ENCODE results near the gene SNTA1.
A peak's percentile ranks its signal among the peaks of the same experiment; 100 is the strongest.
"Not testable (repeated sequence)": the region's sequence is repeated elsewhere in the genome, so short reads cannot be mapped to it uniquely, and the experiment has no call there.

SNTA1 gene

DNA sequence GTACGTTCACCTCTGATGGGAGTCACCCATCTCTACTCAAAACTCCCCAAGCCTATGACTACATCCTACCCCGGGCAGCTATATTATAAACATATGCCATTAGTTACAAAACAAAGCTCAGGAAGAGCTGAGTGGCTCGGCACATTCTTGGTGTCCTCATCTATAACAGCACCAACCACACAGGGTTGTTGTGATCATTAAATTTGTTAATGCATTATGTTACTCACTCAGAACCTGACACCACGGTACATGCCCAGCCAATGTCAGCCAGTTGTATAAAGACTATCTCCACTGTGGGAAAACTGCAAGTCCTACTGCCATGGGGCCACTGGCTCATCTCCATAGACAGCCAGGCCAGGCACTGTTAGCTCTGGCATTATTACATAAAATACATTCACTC lies 50.0 kb downstream of the SNTA1 start:
- no peak for DNase-seq (ENCODE audit: low spot score)

DNA sequence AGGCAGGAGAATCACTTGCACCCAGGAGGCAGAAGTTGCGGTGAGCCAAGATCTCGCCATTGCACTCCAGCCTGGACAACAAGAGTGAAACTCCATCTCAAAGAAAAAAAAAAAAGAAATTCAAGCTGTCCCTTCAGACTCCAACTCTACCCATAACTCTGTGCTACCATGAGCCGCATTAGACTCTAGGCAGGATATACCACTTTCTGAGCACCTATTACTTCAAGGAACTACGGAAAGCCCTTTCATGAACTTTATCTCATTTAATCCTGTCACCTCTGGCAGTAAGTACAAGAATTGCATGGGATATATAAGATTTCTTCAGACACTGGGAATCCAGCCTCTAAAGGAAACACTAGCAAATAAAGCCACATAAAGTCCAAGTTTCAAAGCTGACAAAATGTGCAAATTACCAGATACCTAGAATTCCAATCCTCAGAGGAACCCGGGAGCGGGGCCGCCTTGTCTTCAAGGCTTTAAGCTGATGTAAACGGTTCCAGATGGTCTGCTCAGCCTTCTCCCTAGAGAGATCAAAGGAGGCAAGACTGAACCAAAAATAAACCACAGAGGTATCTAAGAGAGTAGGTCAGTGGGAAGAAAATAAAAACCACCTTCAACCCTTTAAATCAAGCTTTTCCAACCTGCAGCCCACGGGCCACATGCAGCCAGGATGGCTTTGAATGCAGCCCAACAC lies 51.7 kb downstream of the SNTA1 start:
- DNase-seq (ENCODE audit: low spot score): no peak

- not testable (repeated sequence) for DNase-seq (ENCODE audit: low spot score)
These were observed 54.2 kb downstream of the SNTA1 start for GRCh38 chr20:33389326-33389725.

DNA sequence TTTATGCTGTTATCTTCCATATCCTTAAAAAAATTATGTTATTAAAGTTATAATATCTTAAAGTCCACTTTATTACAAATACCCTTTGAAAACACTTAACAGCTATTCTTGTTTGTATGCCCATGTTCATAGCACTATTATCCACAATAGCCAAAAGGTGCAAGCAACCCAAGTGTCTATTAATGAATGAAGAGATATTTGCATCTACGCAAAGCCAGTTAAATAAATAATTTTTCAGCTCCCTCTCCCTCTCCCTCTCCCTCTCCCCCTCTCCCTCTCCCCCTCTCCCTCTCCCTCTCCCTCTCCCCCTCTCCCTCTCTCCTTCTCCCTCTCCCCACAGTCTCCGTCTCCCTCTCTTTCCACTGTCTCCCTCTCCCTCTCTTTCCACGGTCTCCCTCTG lies 55.3 kb downstream of the SNTA1 start:
- no peak for DNase-seq (ENCODE audit: low spot score)

- no peak for DNase-seq (ENCODE audit: low spot score)
These were observed 56.4 kb downstream of the SNTA1 start for GRCh38 chr20:33387177-33387576.

DNA sequence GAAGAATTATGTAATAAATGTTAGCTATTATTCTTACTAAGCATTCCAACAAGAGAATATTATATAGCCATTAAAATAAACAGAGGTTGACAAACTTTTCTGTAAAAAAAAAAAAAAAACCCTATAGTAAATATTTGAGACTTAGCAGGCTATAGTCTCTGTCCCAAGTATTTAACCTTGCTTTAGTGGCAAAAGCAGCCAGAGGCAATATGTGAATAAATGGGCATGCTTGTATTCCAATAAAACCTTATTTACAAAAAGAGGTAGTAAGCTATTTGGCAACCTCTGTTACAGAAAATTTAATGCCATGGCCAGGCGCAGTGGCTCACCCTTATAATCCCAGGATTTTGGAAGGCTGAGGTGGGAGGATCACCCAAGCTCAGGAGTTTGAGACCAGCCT lies 56.9 kb downstream of the SNTA1 start:
- no peak for DNase-seq (ENCODE audit: low spot score)

DNA sequence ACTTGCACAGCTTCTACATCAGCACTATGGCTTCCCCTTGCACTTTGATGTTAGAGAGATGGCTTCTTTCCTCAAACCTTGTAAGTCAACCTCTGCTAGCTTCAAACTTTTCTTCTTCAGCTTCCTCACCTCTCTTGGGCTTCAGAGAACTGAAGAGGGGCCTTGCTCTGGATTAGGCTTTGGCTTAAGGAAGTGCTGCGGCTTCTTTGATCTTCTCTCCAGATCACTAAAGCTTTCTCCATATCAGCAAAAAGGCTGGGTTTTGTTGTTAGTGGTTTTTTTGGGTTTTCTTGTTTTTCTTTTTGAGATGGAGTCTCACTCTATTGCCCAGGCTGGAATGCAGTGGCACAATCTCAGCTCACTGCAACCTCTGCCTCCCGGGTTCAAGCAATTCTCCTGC lies 66.2 kb downstream of the SNTA1 start:
- DNase-seq (ENCODE audit: low spot score): peak; percentile 18

- DNase-seq (ENCODE audit: low spot score): no peak
These were observed 69.6 kb downstream of the SNTA1 start for GRCh38 chr20:33373735-33374605.

DNA sequence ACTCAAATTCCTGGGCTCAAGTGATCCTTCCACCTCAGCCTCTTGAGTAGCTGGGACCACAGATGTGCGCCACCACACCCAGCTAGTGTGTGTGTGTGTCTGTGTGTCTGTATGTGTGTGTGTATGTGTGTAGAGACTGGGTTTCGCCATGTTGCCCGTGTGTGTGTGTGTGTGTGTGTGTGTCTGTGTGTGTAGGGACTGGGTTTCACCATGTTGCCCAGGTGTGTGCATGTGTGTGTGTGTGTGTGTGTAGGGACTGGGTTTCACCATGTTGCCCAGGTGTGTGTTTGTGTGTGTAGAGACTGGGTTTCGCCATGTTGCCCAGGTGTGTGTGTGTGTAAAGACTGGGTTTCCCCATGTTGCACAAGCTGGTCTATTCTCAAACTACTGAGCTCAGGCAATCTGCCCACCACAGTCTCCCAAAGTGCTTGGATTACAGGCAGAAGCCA lies 70.5 kb downstream of the SNTA1 start:
- no peak for DNase-seq (ENCODE audit: low spot score)

- peak; percentile 81 for DNase-seq (ENCODE audit: low spot score)
These were observed 73.3 kb downstream of the SNTA1 start for GRCh38 chr20:33370291-33370690.

GRCh38 chr20:33362898-33363297 lies 80.7 kb downstream of the SNTA1 start:
- DNase-seq (ENCODE audit: low spot score): no peak

GRCh38 chr20:33359399-33360261 lies 83.9 kb downstream of the SNTA1 start:
- no peak for DNase-seq (ENCODE audit: low spot score)
